HG03342 (cell line): ENCODE results near the gene CLUH.
"Not testable (repeated sequence)": the region's sequence is repeated elsewhere in the genome, so short reads cannot be mapped to it uniquely, and the experiment has no call there.

ENCODE experiments used
- ATAC-seq: cut with Tn5 transposase; IDR thresholded peaks from one replicate; pipeline ENCODE4 v1.9.1; 2021; ENCODE audit warnings: mild to moderate bottlenecking, moderate library complexity; ENCODE audit not compliant: unreplicated experiment

CLUH gene

DNA sequence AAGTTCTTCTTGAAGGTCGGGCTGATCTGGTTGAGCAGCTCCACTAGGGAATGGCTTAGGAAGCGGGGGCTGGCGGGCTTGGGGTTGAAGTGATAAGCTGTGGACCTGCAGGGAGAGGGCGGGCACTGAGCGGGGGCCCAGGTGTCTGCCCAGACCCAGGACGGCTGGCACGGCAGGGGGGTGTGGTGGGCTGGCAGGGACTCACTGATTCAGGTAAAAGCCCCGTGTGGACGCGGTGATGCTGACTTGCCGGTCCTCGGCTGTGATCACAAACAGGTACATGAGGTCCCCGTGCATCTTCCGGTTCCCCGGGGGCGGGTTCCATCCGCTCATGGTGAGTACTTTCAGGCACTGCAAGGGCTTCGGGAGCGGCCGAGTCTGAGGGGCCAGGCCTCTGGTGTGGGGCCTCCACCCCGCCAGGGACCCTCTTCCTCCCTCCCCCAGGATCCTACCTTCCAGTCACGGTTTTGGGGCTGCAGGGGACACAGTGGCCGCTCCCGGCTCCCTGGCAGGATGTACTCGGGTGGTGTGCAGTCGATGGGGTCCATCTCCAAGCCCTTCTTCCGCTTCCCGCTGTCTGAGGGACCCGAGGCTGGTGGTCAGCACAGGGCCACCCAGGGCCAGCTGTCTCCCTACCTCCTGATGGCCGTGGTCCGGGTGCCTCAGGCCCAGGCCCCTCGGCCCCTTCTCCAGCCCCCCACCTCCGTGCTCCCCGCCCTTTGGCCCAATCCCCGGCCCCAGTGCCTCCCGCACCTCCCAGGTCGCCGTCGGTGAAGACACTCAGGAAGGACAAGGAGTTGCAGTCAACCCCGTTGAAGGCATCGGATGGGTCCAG is 10.2 kb downstream of the CLUH start:
- ATAC-seq = no peak

DNA sequence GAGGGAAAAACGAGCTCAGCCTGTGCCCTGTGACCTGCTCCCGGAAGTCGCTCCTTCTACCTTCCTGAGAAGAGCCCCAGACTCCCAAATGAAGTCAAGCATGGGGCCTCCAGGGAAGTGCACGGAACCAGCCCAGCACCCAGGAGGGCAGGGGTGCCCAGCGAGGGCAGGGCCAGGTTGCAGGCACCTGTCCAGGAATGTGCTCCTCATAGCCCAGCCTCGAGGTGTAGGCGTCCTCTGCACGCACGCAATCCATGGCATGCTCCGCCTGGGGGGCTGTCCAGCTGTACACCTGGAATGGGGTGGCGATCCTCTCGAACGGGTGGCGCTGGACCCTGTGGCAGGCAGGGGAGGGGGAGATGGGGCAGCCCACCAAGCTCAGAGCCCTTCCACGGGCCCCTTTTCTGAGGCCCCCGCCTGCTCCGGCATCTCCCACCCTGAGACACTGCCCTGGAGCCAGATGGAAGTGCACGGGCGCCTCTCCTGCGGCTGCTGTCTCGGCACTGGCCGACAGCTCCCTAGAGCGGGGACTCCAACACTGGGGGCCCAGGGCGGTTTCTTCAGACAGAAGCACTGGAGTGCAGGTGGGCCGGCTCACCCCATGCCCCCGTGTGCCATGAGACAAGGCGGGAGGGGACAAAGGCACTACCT is 10.9 kb downstream of the CLUH start:
- ATAC-seq = no peak

DNA sequence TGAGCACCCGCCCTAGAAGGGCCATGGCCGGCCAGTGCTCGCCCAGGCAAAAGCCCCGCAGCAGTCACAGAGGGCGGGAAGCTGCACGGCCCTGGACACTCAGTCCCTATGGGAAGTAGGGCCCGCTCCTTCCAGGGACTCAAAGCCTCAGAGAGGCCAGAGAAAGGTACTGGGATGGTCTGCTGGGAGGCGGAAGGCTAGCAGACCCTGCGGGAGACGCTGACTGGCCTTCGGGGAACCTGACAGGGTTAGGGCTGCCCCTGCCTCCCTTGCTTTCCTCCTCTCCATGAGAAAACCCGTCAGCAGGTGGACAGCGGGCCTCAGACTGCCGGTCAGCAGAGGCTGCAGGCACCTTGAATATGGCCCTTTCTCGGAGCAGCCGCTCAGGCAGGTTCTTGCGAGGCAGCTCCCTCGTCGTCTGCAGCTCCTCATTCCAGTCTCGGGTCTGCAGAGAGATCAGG is 11.5 kb downstream of the CLUH start:
- ATAC-seq = no peak

DNA sequence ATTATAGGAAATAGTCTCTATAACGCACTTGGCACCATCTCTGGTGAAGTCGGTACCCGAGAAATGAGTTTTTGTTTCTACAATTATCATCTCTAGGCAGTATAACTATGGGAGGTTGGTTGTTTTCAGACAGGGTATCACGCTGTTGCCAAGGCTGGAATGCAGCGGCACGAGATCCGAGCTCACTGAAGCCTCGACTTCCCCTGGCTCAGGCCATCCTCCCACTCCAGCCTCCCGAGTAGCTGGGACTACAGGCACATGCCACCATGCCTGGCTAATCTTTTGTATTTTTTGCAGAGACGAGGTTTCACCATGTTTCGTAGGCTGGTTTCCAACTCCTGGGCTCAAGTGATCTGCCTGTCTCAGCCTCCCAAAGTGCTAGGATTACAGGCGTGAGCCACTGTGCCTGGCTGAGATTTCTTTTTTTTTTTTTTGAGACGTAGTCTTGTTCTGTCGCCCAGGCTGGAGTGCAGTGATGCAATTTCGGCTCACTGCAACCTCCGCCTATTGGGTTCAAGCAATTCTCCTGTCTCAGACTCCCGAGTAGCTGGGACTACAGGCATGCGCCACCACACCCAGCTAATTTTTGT is 12.3 kb downstream of the CLUH start:
- not testable (repeated sequence) for ATAC-seq

DNA sequence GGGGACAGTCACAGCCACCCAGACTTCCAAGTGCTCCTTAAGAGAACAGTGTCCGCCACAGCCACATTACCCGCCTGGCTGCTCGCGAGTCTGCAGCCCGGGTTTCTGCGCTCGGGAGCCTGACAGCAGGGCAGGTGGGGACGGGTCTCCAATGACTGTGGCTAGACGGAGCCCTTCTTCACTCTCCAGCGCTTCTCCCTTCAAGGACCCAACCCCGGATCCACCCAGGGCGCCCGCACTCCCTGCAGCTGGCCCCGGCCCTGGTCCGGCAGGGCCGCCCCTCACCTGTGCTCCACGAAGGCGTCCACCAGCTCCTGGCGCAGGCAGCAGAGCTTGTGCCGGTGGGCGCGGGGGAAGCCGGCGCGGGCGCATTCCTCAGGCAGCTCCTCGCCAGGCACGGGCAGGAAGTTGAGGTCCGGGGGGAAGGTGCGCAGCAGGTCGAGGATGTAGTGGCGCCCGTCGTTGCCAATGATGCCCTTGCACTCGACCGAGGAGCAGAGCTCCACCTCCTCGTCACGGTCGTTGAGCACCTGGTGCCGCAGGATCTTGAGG is 13.9 kb downstream of the CLUH start:
- no peak for ATAC-seq

DNA sequence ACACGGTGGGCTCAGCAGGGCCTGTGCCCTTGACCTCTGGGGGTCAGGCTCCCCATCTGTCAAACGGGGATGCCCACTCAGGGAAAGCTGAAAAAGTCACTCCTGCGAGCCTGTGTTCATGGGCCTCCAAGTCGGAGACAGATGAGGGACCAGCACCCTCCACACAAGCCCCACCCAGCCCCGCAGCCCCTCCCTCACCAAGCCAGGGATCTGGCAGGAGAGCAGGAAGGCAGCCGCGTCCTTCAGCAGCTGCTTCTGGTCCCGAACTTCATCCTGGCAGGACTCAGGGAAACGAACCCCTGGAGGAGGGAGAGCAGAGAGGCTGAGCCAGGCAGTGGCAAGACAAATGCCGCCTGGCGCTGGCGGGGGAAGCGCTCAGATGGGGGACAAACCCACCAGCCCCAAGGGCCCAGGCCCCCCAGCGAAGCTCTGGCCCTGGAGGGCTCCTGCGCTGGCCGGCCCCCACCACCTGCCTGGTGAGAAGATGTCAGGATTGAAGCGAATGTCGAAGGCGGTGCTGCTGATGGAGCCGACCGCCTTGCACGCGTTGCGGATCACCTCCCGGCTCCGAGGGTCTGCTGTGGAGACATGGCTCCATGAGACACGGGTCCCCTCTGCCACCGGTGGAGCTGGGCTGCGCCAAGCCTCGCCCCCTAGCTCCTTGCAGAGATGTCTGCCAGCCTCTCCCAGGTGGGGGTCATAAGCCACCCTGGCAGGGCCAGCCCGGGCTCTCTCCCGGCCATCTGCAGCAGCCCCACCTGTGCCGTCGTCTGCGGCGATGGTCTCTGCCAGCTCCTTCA is 15.4 kb downstream of the CLUH start:
- ATAC-seq = no peak

DNA sequence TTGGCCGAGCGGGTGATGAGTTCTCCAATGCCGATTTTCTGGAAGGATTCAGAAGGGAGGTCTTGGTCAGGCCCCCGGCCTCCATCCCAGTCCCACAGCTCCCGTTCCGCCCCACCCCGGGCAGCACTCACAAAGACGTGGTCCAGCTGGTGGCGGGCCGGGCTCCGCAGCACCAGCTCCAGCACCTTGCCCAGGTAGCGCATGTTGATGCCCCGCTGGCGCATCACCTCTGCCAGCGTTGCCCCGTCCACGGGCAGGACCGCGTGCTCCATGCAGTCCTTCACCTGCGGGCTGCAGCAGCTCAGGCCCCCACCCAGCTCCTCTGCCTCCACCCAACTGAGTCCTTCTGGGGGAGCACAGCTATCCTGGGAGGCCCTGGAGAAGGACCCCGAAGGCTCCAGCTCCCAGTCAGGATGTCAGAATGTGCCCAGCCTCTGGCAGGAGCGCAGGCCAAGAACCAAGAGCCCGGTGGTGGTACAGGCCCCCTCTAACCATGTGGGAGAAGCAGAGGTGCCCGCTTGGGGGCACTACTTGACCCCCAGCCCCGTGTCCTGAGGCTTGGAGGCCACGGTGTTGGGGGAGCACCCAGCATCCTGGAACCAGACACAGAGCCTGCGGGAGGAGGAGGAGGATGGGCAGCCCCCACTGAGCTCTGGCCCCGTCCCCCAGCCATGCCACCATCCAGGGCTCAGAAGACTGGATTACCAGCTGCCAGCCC is 16.2 kb downstream of the CLUH start:
- no peak for ATAC-seq

DNA sequence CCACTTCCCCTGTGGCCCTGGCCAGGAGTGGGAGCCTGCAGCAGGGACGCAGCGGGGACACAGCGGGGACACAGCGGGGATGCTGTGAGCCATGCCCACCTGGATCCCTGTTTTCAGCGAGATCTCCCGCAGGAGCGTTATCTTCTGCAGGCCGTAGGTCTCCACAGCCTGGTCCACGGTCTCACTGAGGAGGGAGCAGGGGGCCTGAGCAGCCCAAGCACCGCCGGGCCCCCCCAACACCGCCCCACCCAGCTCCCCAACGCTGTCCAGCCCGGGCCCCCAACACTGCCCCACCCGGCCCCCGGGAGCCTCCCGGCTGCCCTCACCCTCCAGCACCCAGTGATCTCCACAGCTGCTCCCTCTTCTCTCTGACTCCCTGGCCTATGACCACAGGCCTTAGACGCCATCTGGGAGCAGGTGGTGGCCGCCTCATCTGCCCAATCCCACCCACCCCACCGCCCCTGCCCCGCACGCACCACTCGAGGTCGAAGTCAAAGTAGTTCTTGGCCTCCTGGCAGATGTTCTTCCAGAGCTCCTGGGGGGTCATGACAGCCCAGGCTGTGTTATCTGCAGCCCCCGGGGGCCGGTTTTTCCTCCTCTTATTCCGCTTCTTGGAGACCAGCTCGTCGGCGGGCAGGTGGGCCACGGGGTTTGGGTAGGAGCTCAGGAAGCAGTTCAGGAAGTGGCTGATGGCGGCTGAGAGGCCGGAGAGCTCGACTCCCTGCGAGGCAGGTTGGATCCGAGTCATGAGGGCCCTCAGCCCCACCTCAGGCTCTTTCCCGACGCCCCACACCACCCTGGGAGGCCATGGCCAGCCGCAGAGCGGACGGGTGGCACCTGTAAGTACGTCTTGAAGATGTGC is 17.0 kb downstream of the CLUH start:
- no peak for ATAC-seq

DNA sequence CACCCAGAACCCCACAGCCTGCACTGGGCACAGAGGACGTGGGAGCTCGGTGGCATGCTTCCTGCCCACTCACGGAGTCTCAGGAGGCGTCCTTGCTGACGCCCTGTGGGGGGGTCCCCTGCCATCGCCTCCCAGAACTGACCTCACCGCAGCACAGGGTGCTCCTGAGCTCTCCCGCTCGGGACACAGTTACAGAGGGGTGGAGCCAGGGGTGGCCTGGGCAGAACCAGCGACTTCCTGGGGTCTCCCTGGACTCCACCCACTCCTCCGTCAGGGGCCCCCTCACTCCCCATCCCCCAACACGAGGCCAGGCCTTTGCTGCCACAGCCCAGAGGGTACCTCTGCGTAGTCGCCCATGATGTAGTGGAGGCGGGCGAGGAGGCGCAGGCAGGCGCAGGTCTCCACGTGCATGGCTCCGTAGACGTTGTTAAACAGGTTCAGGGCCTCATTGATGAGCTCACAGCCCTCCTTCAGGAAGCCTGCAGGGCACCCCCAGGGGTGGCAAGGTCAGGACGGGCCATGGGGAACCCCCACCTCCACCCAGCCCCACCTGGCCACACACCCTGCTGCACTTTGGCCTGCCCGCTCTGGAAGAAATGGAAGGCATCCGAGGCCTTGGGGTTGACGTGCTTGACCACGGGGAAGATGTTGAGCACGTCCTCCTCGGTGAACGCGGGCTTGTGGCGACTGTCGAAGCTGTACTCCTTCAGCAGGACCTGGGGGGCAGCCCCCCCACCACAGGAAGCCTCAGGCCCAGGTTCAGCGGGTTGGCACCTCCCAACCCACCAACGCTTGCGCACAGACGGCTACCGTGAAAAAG is 17.8 kb downstream of the CLUH start:
- no peak for ATAC-seq

DNA sequence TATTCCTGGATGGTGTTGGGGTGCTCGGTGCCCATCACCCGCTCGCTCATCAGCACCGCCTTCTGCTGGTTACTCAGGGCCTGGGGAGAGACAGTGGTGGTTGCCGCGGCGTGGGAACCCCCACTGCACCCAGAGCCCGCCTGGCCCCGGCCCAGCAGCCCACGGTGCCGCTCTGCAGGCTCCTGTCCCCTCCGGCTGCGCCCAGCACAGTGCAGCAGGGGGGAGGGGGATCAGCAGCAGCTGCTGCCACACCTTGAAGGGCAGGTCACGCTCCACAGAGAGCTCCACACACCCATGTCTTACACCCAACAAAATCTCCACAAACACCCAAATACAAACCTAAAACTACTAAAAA is 18.8 kb downstream of the CLUH start:
- no peak for ATAC-seq

DNA sequence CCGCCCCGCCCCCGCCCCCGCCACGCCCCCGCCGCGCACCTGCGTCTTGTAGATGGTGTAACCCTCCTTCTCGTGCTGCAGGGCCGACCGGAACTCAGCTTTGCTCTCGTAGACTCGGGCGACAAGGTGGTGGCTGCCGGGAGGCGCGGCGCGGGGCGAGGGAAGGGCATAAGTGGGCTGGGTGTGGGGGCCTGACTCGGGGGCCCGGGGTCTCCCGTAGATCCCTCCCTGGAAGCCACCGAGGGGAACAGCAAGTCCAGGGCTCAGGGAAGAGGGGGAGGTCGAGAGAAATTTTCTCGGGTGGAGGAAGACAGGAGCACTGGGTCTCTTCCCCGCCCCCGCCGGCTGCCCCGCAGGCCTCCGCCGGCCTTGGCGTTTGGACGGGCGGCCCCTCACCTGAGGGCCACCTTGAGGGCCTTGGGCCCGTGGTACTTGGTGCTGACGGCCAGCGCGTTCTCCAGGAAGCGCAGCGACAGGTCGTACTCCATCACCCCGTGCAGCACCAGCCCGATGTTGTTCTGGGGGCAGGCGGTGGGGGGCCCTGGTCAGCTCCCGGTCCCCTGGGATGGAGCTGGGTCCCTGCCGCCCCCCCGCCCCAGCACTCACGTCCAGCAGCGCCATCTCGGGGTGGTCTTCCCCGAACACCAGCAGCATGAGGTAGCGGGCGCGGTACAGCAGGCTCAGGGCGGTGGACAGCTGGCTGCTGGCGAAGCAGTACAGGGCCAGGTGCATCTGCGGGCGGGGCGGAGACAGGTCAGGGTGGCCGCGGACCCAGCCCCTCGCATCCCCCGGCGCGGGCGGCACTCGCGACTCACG is 19.4 kb downstream of the CLUH start:
- ATAC-seq = no peak

DNA sequence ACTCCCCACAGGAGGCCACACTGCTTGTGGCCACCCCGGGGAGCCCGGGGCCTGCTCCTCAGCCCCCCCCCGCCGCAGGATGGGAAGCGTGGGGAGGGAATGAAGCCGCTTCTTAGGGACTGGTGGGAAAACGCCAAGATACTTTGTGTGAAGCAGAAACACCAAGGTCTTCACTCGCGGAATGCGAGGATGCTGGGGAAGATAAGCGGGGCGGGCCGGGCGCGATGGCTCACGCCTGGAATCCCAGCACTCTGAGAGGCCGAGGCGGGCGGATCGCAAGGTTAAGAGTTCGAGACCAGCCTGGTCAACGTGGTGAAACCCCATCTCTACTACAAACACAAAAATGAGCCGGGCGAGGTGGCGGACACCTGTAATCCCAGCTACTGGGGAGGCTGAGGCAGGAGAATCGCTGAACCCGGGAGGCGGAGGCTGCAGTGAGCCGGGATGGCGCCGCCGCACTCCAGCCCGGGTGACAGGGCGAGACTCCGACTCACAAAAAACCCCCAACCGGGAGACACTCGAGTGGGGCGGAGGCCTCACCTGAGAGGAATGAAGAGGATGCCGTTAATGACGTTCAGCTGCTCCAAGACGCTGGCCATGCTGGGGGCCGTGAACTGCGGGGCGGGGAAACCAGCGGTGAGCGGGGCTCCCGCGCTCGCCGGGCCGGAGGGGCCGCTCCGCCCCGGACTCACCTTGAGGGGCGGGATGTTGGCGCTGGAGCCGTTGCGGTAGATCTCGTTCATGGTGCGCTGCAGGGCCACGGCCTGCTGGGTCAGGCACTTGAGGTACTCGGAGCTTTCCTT is 20.3 kb downstream of the CLUH start:
- no peak for ATAC-seq

DNA sequence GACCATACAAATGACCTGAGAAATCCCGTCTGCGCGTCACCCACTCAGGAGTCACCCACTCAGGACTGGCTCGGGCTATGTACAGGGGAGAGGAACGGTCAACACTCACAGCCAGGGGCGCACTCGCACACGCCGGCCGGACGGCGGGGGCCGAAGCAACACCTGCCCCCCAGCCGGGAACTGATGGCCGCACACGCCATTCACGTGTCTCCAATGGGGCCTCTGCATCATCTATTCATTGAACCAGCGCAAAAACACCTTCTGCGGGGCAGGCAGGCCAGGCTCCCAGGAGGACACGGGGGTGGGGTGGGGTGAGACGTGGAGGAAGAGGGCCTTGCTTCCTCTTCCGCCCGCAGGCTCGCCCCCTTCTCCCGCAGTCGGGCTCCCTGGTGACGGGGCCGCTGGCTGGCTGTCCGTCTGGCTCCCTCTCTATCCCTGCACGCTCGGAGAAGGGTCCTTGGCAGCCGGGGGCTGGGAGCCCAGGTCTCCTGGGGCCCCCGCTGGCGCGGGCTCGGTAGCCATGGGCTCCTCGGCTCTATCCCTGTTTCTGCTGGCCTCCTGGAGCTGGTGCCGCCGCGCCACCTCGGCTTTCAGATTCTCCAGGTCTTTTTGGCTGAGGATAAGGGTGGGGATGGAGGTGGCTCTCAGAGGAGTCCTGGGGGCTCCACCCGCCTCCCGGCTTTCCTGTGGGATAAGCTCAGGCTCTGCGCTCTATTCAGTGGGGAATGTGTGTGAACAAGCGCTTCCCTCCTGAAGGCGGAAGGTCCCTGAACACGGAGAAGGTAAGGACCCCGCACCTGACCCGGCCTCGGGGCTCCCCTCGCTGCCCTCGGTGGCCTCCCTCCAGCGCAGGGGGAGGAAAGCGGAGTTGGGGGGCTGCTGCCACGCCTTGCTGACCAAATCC is 21.1 kb downstream of the CLUH start:
- no peak for ATAC-seq

DNA sequence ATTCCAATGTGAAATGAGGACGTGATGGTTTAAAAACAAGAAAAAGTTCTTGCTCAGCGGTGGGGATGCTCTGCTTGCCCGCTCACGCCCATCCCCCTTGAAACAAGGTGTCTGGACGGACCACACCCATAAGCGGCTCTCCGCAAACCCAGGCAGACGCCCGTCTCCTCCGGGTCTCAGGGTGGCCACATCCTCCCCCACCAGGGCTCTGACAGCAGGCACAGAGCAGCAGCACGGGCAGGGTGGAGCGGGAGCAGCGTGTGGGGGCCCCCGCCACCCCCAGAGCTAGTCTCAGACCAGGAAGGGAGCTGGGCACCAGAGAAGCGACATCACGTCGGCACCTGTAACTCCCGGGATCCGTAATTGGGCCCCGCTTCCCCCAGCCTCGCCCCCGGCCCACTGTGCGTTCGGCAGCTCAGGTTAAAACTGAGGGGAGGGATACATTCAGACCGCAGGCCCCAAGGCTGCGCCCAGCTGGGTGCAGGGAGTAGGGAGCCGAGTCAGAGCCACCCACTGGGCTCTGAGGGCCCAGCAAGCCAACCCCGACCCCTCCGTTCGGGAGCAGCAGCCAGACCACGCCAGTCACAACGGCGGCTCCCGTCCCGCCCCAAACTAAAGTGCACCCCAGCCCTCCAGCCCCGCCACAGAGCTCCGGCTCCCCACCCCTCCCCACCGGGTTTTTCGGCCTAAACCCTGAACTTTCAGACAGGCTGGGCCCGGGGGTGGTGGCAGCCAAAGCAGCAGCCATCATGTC is 22.0 kb downstream of the CLUH start:
- ATAC-seq = no peak
